Body of pancreas (tissue), 4 donors: ENCODE measurements around the gene PDIK1L. TPM values are rescaled to one million over a fixed set of nuclear protein-coding genes. Genes with fewer than 3 reads are reported as not detected.

Experiments used
- ATAC-seq: fragments of 150-250 bp; one replicate; pipeline ENCODE4 v1.9.1; 2016
- DNase-seq, 4 donors: peaks; one replicate each; pipeline ENCODE4 v3.0.0-alpha.2; 2019
- H3K27ac ChIP-seq, 4 donors: fragments of 200-600 bp; sonication (generic); 1 replicate in 3 of 4; 2 replicates in 1 of 4; pipeline versions ENCODE4 v1.5.1 to v1.6.1; 2016 to 2019; ENCODE audit warnings: mild to moderate bottlenecking in 1 of 4, mixed read lengths in 1 of 4, moderate library complexity in 1 of 4
- H3K27me3 ChIP-seq, 2 donors: fragments of 200-600 bp; sonication (generic); one replicate each; pipeline ENCODE4 v1.6.0; 2016; ENCODE audit warnings: mild to moderate bottlenecking in 1 of 2
- H3K36me3 ChIP-seq, 2 donors: fragments of 200-600 bp; sonication (generic); replicated peaks in 1 of 2; 2 replicates each; pipeline ENCODE4 v1.5.1; 2016; ENCODE audit warnings: low read depth in 2 of 2; ENCODE audit not compliant: insufficient read depth in 1 of 2
- H3K4me1 ChIP-seq: fragments of 200-600 bp; sonication (generic); one replicate; pipeline ENCODE4 v1.6.0; 2016
- H3K4me3 ChIP-seq, 2 donors: fragments of 200-600 bp; sonication (generic); 1 replicate in 1 of 2; 2 replicates in 1 of 2; pipeline ENCODE4 v1.5.1; 2016 to 2019
- H3K9me3 ChIP-seq, 3 donors: fragments of 200-600 bp; sonication (generic); 1 replicate in 2 of 3; 2 replicates in 1 of 3; pipeline ENCODE4 v1.5.1; 2016
- CTCF ChIP-seq, 7 experiments: fragments of 450-650 bp in 4 of 7; fragments of 200-600 bp in 3 of 7; sonication (generic) in 3 of 7; IDR thresholded peaks; one replicate each; pipeline ENCODE4 v1.5.1; 2016 to 2019; ENCODE audit warnings: antibody characterized with exemption in 7 of 7
- POLR2A ChIP-seq, 3 donors: fragments of 450-650 bp; IDR thresholded peaks; one replicate each; pipeline ENCODE4 v1.6.1; 2016; ENCODE audit warnings: antibody characterized with exemption in 3 of 3, mild to moderate bottlenecking in 2 of 3
- WGBS, 2 donors: methylation state at CpG; one replicate each; pipeline ENCODE4 v1.1.5; 2017; 5-methylcytosine and 5-hydroxymethylcytosine counted together
- intact Hi-C: fragments of 100-400 bp; cut with DNase I; formaldehyde crosslinking; loops from one replicate; pipeline ENCODE4 v1.15.1; 2023
- total RNA-seq, 2 donors: library from RNA; depleted of rRNA; stranded (reverse); fragments of >200 nt; gene quantifications; one replicate each; pipeline ENCODE4 v1.1.0, GENCODE V29; 2016

The PDIK1L gene
- 1 to 10 TPM; 5.6 to 7.8 TPM for total RNA-seq

GRCh38 chr1:26111530-26112406, at the start of gene PDIK1L:
Gene PDIK1L (plus strand): TSS chr1:26111824. CDS start chr1:26114309, 2,485 bp downstream.
- Histone ChIP-seq H3K9me3 (no peaks in the 10 kb centered on the region), H3K4me3 (peak within 1 kb of the TSS; percentile 84 to 85), H3K36me3 (no peaks in the 10 kb centered on the region), H3K4me1 (peaks cover 51% of the 10 kb centered on the region), H3K27me3 (no peaks in the 10 kb centered on the region), H3K27ac (peak within 1 kb of the TSS; percentile 98 to 100 (median 98))
- DNase-seq = peak; percentile 94 to 95 (median 95)
- peak; percentile 79 for ATAC-seq
- 0 to 1% methylated on average over 5 to 84 of the region's 96 CpGs for WGBS, 2 donors
- intact Hi-C loops = no loop called here
- TF ChIP-seq CTCF (IDR thresholded peaks at IDR 0.05) (peak in 1 of 7 experiments; percentile 31), POLR2A (IDR thresholded peaks at IDR 0.05) (peak; percentile 86 to 92 (median 92))

GRCh38 chr1:26064553-26064952, 47.1 kb upstream of the PDIK1L start:
- H3K9me3 ChIP-seq = no peaks in the 10 kb centered on the region
- no peaks in the 10 kb centered on the region for H3K36me3 ChIP-seq
- TF ChIP-seq POLR2A (IDR thresholded peaks at IDR 0.05) (no peak), CTCF (IDR thresholded peaks at IDR 0.05) (no peak)
- peak overlapping the region in 3 of 4 donors; percentile 48 to 62 (median 48) for H3K27ac ChIP-seq
- H3K4me3 ChIP-seq = no peak overlapping the region
- no peaks in the 10 kb centered on the region for H3K27me3 ChIP-seq
- 52% methylated on average over 3 of the region's 3 CpGs for WGBS, 2 donors
- ATAC-seq (peak; percentile 70), DNase-seq (peak in 2 of 4 donors; percentile 27 to 34)
- H3K4me1 ChIP-seq = peaks cover 9% of the 10 kb centered on the region
- intact Hi-C loops = no loop called here

- Histone ChIP-seq H3K4me3 (no peak overlapping the region), H3K4me1 (peaks cover 9% of the 10 kb centered on the region), H3K27me3 (no peaks in the 10 kb centered on the region), H3K36me3 (no peaks in the 10 kb centered on the region), H3K9me3 (no peaks in the 10 kb centered on the region), H3K27ac (peak overlapping the region in 1 of 4 donors; percentile 48)
- ATAC-seq (no peak), DNase-seq (no peak)
- 80 to 91% methylated on average over 15 of the region's 15 CpGs for WGBS, 2 donors
- TF ChIP-seq CTCF (IDR thresholded peaks at IDR 0.05) = no peak
- no peak for TF ChIP-seq POLR2A (IDR thresholded peaks at IDR 0.05)
- intact Hi-C loops = no loop called here
Measured at GRCh38 chr1:26066160-26066559, 45.5 kb upstream of the PDIK1L start.

- no peak for ATAC-seq
- Histone ChIP-seq H3K4me1 (peaks cover 11% of the 10 kb centered on the region), H3K9me3 (no peaks in the 10 kb centered on the region), H3K36me3 (no peaks in the 10 kb centered on the region), H3K27ac (no peak overlapping the region), H3K27me3 (no peaks in the 10 kb centered on the region), H3K4me3 (no peak overlapping the region)
- peak in 1 of 4 donors; percentile 49 for DNase-seq
- intact Hi-C loops = no loop called here
- 45 to 68% methylated on average over 4 of the region's 4 CpGs for WGBS, 2 donors
- TF ChIP-seq POLR2A (IDR thresholded peaks at IDR 0.05) = no peak
- TF ChIP-seq CTCF (IDR thresholded peaks at IDR 0.05) = no peak
Measured at GRCh38 chr1:26066857-26067256, 44.8 kb upstream of the PDIK1L start.
